ENCODE data around the gene PCDHGA5.

Gene PCDHGA5

GRCh38 chr5:141356133-141356532 lies 7.8 kb upstream of the PCDHGA5 start:
- TF ChIP-seq, protein P1, sequence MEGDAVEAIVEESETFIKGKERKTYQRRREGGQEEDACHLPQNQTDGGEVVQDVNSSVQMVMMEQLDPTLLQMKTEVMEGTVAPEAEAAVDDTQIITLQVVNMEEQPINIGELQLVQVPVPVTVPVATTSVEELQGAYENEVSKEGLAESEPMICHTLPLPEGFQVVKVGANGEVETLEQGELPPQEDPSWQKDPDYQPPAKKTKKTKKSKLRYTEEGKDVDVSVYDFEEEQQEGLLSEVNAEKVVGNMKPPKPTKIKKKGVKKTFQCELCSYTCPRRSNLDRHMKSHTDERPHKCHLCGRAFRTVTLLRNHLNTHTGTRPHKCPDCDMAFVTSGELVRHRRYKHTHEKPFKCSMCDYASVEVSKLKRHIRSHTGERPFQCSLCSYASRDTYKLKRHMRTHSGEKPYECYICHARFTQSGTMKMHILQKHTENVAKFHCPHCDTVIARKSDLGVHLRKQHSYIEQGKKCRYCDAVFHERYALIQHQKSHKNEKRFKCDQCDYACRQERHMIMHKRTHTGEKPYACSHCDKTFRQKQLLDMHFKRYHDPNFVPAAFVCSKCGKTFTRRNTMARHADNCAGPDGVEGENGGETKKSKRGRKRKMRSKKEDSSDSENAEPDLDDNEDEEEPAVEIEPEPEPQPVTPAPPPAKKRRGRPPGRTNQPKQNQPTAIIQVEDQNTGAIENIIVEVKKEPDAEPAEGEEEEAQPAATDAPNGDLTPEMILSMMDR (conservative IDR thresholded peaks at IDR 0.05; ENCODE audit: low read length), result no peak
- no peak for DNase-seq (ENCODE audit: low read depth)
- H3K4me3 ChIP-seq (ENCODE audit: low read length), result no peak overlapping the region

- DNase-seq (ENCODE audit: low read depth), result no peak
- no peak overlapping the region for H3K4me3 ChIP-seq (ENCODE audit: low read length)
- TF ChIP-seq, protein P1 (conservative IDR thresholded peaks at IDR 0.05; ENCODE audit: low read length), result no peak
Observed at GRCh38 chr5:141356950-141357349, 7.0 kb upstream of the PCDHGA5 start.

DNA sequence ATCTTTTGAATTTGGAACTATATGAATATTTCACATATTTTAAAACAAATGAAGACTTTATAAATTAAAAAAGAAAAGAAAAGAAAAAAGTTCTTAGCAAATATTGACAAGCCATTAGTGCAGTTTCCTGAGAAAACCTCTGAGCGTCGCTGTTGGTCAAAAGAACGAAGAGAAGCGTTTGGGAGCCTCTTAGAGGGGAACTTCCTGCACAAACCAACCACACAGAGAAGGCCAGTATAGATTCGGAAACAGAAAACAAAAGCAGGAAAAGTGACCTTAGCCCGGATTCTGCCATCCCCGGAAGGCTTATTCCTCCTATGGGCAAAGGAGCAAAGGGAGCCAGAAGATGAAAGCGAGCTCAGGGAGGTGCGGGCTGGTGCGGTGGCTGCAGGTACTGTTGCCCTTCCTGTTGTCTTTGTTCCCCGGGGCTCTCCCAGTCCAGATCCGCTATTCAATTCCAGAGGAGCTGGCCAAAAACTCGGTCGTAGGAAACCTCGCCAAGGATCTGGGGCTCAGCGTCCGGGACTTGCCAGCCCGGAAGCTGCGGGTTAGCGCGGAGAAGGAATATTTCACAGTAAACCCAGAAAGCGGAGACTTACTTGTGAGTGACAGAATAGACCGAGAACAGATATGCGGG lies 4.1 kb upstream of the PCDHGA5 start, which contains the start of gene PCDHGB2:
Gene PCDHGB2, plus strand, starts transcription at position 205 of the 637 bp plus-strand sequence. Its CDS starts 142 bp downstream, at position 347.
- peak; percentile 55 for DNase-seq (ENCODE audit: low read depth)
- H3K4me3 ChIP-seq (ENCODE audit: low read length), result peak within 1 kb of the TSS; percentile 52
- TF ChIP-seq, protein P1 (conservative IDR thresholded peaks at IDR 0.05; ENCODE audit: low read length), result peak; percentile 59

GRCh38 chr5:141360685-141361084 lies 3.3 kb upstream of the PCDHGA5 start:
- TF ChIP-seq, protein P1 (conservative IDR thresholded peaks at IDR 0.05; ENCODE audit: low read length), result no peak
- no peak overlapping the region for H3K4me3 ChIP-seq (ENCODE audit: low read length)
- no peak for DNase-seq (ENCODE audit: low read depth)

DNA sequence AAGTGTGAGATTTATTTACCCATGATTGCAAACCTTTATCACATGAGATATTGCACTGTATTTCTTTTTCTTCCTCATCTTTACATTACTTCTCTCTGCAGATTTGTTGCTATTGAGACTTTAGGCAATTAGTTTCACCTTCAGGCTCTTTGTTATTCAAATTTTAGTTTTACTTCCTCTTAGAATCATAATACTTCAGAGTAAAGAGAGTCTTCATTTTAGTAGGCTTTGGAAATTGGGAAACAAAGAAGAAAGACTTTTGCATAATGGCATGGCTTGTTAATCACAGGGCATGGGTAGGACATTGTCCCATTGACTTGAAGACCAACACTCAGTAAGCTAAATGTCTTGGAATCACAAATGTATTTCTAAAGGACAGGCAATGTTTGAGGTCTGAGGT lies 1.2 kb upstream of the PCDHGA5 start:
- DNase-seq (ENCODE audit: low read depth), result no peak
- TF ChIP-seq, protein P1 (conservative IDR thresholded peaks at IDR 0.05; ENCODE audit: low read length), result no peak
- H3K4me3 ChIP-seq (ENCODE audit: low read length), result no peak overlapping the region

DNA sequence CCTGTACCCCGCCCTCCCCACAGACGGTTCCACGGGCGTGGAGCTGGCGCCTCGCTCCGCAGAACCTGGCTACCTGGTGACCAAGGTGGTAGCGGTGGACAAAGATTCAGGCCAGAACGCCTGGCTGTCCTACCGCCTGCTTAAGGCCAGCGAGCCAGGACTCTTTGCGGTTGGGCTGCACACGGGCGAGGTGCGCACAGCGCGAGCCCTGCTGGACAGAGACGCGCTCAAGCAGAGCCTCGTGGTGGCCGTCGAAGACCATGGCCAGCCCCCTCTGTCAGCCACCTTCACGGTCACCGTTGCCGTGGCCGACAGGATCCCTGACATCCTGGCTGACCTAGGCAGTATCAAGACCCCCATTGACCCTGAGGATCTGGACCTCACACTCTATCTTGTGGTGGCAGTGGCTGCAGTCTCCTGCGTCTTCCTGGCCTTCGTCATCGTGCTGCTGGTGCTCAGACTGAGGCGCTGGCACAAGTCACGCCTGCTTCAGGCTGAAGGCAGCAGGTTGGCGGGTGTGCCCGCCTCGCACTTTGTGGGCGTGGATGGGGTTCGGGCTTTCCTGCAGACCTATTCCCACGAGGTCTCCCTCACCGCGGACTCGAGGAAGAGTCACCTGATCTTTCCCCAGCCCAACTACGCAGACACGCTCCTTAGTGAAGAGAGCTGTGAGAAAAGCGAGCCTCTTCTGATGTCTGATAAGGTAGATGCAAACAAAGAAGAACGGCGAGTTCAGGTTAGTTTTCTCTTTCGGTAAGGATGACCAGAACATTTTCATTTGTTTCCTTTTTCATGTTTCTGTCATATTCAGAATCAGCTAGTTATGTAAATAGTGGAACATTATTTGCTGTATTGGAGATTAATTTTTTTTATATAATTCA lies 2.3 kb downstream of the PCDHGA5 start:
- no peak for DNase-seq (ENCODE audit: low read depth)
- no peak overlapping the region for H3K4me3 ChIP-seq (ENCODE audit: low read length)
- TF ChIP-seq, protein P1 (conservative IDR thresholded peaks at IDR 0.05; ENCODE audit: low read length), result no peak

Data from AG10803 (cell line).